ENCODE measurements around the gene DNAJB1. TPM values are rescaled to one million over a fixed set of nuclear protein-coding genes. Genes with fewer than 3 reads are reported as not detected.
"Not testable (repeated sequence)": the region's sequence is repeated elsewhere in the genome, so short reads cannot be mapped to it uniquely, and the experiment has no call there.

DNAJB1 gene
- 61.6 TPM for total RNA-seq
- long read RNA-seq, transcript DNAJB1-201 (3 exons, 2,264 nt), result major isoform, 232 of 247 reads
- long read RNA-seq, partial matches to known transcripts, result 7 of 247 reads
- long read RNA-seq, other reads (novel, unspliced or antisense), result 5 of 247 reads

- intact Hi-C loops (cut with DNase I), result loop anchor here (1.0 kb wide), 1 partner anchor 22 kb away; the partner anchor contains the start of gene GIPC1
- DNase-seq (ENCODE audit: low spot score), result peak; percentile 95
Measured at GRCh38 chr19:14517840-14518505, at the start of gene DNAJB1. Gene DNAJB1, minus strand, starts transcription at chr19:14518397. Its CDS starts 48 bp downstream, at chr19:14518349.

GRCh38 chr19:14567079-14567478, 48.9 kb upstream of the DNAJB1 start:
- intact Hi-C loops (cut with DNase I), result no loop called here
- DNase-seq (ENCODE audit: low spot score), result no peak

GRCh38 chr19:14566712-14567077, 48.5 kb upstream of the DNAJB1 start:
- intact Hi-C loops (cut with DNase I), result no loop called here
- no peak for DNase-seq (ENCODE audit: low spot score)

GRCh38 chr19:14565765-14566711, 47.8 kb upstream of the DNAJB1 start:
- intact Hi-C loops (cut with DNase I), result no loop called here
- peak; percentile 53 for DNase-seq (ENCODE audit: low spot score)

- intact Hi-C loops (cut with DNase I), result no loop called here
- DNase-seq (ENCODE audit: low spot score), result no peak
Measured at GRCh38 chr19:14565298-14565679, 47.1 kb upstream of the DNAJB1 start.

- DNase-seq (ENCODE audit: low spot score); intact Hi-C loops (cut with DNase I): not testable (repeated sequence)
Measured at GRCh38 chr19:14564652-14565297, 46.6 kb upstream of the DNAJB1 start.

- DNase-seq (ENCODE audit: low spot score), result no peak
- intact Hi-C loops (cut with DNase I), result no loop called here
Measured at GRCh38 chr19:14563989-14564651, 45.9 kb upstream of the DNAJB1 start.

- DNase-seq (ENCODE audit: low spot score), result no peak
- intact Hi-C loops (cut with DNase I), result no loop called here
Measured at GRCh38 chr19:14563590-14563926, 45.4 kb upstream of the DNAJB1 start.

- intact Hi-C loops (cut with DNase I), result no loop called here
- DNase-seq (ENCODE audit: low spot score), result no peak
Measured at GRCh38 chr19:14562660-14563589, 44.7 kb upstream of the DNAJB1 start.

- DNase-seq (ENCODE audit: low spot score), result peak; percentile 84
- intact Hi-C loops (cut with DNase I), result no loop called here
Measured at GRCh38 chr19:14561847-14562351, 43.7 kb upstream of the DNAJB1 start.

- DNase-seq (ENCODE audit: low spot score), result no peak
- intact Hi-C loops (cut with DNase I), result no loop called here
Measured at GRCh38 chr19:14561249-14561648, 43.1 kb upstream of the DNAJB1 start.

GRCh38 chr19:14560776-14561108, 42.5 kb upstream of the DNAJB1 start:
- intact Hi-C loops (cut with DNase I), result no loop called here
- no peak for DNase-seq (ENCODE audit: low spot score)

GRCh38 chr19:14559916-14560775, 41.9 kb upstream of the DNAJB1 start:
- intact Hi-C loops (cut with DNase I), result no loop called here
- DNase-seq (ENCODE audit: low spot score), result no peak

GRCh38 chr19:14558370-14559066, 40.3 kb upstream of the DNAJB1 start:
- DNase-seq (ENCODE audit: low spot score), result no peak
- intact Hi-C loops (cut with DNase I), result no loop called here

GRCh38 chr19:14556662-14557188, 38.5 kb upstream of the DNAJB1 start:
- intact Hi-C loops (cut with DNase I), result no loop called here

GRCh38 chr19:14555918-14556661, 37.9 kb upstream of the DNAJB1 start:
- intact Hi-C loops (cut with DNase I), result no loop called here
- no peak for DNase-seq (ENCODE audit: low spot score)

More at GRCh38 chr19:14556662-14557188, 38.5 kb upstream of the DNAJB1 start:
- peak; percentile 93 for DNase-seq (ENCODE audit: low spot score)

Data from cardiac septum (tissue), 1 donor.